ENCODE measurements around the gene MAG.

Gene MAG

DNA sequence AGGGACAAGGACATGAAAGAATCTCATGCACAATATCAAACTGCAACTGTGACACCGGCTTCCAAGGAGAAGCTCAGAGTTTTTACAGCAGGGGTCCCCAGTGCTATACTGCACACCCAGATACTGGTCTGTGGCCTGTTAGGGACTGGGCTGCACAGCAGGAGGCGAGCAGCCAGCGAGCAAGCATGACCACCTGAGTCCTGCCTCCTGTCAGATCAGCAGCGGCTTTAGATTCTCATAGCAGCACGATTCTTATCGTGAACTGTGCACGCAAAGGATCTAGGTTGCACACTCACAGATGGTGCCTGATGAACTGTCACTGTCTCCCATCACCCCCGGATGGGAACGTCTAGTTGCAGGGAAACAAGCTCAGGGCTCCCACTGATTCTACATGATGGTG is 23.9 kb downstream of the MAG start:
- H3K27me3 ChIP-seq (ENCODE audit: control insufficient read depth, insufficient read depth, low read length): peaks cover 3% of the 10 kb centered on the region
- no peak overlapping the region for H3K4me3 ChIP-seq (ENCODE audit: low read length)

DNA sequence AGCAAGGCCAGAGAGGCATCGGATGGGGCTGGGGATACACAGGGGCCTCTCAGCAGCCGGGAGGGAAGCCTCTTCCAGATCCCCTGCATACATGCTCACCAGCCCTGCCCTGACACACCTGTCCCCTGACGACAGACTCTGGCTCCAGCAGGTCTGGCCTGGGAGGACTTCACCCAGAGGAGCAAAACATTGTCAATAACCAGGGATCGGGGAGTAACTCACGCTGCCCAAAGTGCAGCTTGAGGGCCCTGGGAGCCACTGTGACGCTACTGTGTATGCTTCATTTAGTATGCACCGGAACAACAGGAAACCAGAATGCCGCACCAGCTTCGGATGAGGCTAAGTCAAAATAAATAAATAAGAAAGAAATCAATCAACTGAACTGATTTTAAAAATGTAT is 24.6 kb downstream of the MAG start:
- peaks cover 13% of the 10 kb centered on the region for H3K4me1 ChIP-seq (ENCODE audit: control insufficient read depth, insufficient read depth, low read length)
- no peaks in the 10 kb centered on the region for H3K9me3 ChIP-seq (replicated peaks; ENCODE audit: low read length)
- H3K4me2 ChIP-seq (ENCODE audit: low read length): no peak overlapping the region
- H3K4me3 ChIP-seq (ENCODE audit: low read length): no peak overlapping the region
- H3K27me3 ChIP-seq (ENCODE audit: control insufficient read depth, insufficient read depth, low read length): peaks cover 2% of the 10 kb centered on the region
- no peaks in the 10 kb centered on the region for H3K36me3 ChIP-seq (ENCODE audit: insufficient read depth, low read length)
- H3K9ac ChIP-seq (ENCODE audit: low read depth, low read length): no peak overlapping the region

More for the DNA sequence above, 23.9 kb downstream of the MAG start:
- Histone ChIP-seq H3K36me3 (ENCODE audit: insufficient read depth, low read length) (no peaks in the 10 kb centered on the region), H3K4me1 (ENCODE audit: control insufficient read depth, insufficient read depth, low read length) (peaks cover 13% of the 10 kb centered on the region), H3K4me2 (ENCODE audit: low read length) (no peak overlapping the region), H3K9ac (ENCODE audit: low read depth, low read length) (no peak overlapping the region), H3K9me3 (replicated peaks; ENCODE audit: low read length) (no peaks in the 10 kb centered on the region)

DNA sequence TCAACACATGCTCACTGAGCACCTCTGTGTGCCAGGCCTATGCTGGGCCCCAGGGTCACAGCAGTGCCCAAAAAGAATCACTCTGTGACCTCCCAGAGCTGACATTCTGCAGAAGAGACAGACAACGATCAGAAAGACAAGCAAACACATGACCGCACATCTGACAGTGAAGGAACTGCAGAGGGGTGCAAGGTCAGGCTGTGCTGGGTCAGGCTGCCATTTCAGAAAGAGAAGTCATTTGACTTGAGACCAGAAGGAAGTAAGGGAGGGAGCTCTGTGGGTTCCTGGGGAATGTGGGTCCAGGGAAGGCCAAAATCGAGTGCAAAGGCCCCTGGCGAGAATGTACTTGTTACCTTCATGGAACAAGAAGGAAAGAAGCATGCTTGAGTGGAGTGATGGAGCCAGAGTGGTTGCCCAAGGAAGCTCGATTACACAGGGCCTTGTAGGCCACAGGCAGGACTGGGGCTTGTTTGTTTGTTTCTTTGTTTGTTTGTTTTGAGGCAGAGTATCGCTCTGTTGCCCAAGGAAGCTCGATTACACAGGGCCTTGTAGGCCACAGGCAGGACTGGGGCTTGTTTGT is 25.6 kb downstream of the MAG start:
- H3K27me3 ChIP-seq (ENCODE audit: control insufficient read depth, insufficient read depth, low read length): peaks cover 4% of the 10 kb centered on the region
- no peak overlapping the region for H3K9ac ChIP-seq (ENCODE audit: low read depth, low read length)
- peaks cover 5% of the 10 kb centered on the region for H3K9me3 ChIP-seq (replicated peaks; ENCODE audit: low read length)
- H3K4me3 ChIP-seq (ENCODE audit: low read length): no peak overlapping the region
- no peaks in the 10 kb centered on the region for H3K36me3 ChIP-seq (ENCODE audit: insufficient read depth, low read length)
- peaks cover 13% of the 10 kb centered on the region for H3K4me1 ChIP-seq (ENCODE audit: control insufficient read depth, insufficient read depth, low read length)
- no peak overlapping the region for H3K4me2 ChIP-seq (ENCODE audit: low read length)

DNA sequence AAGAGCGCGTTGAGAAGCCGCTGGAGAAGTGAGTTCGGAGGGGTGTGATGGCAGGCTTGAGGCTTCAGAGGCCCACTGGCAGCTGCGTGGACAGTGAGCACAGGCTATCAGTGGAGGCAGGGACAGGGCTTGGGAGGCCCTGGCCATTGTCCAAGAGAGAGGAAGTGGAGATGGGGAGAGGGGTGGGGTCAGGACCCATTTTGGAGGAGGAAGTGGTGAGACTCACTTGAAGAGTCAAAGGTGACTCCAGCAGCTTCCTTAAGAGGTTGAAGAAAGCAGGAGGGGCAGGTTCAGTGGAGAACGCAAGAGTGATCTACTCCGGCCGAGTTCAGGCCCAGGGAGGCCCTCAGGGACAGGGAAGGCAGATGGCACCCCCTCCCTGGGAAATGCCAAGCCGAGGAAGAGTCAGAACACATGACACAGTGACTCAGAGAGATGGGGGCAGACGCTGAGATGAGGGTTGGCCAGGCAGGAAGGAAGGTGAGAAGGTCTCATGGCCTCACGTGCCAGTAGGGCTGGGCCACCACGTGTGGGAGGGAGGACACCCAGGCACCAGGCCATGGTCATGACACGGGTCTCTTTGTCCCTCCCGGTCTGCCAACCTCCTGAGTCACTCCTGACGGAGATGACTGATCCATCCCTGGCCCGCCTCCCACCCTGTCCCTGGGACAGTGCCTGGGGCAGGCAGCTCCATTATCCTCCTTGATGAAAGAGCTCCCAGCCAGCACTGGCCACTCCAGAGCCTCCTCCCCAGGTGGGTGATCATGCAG is 26.9 kb downstream of the MAG start:
- Histone ChIP-seq H3K9me3 (replicated peaks; ENCODE audit: low read length) (peaks cover 5% of the 10 kb centered on the region), H3K9ac (ENCODE audit: low read depth, low read length) (peak overlapping the region; percentile 32), H3K4me3 (ENCODE audit: low read length) (peak overlapping the region; percentile 11), H3K4me1 (ENCODE audit: control insufficient read depth, insufficient read depth, low read length) (peaks cover 13% of the 10 kb centered on the region), H3K36me3 (ENCODE audit: insufficient read depth, low read length) (no peaks in the 10 kb centered on the region), H3K4me2 (ENCODE audit: low read length) (peak overlapping the region; percentile 48), H3K27me3 (ENCODE audit: control insufficient read depth, insufficient read depth, low read length) (peaks cover 7% of the 10 kb centered on the region)

DNA sequence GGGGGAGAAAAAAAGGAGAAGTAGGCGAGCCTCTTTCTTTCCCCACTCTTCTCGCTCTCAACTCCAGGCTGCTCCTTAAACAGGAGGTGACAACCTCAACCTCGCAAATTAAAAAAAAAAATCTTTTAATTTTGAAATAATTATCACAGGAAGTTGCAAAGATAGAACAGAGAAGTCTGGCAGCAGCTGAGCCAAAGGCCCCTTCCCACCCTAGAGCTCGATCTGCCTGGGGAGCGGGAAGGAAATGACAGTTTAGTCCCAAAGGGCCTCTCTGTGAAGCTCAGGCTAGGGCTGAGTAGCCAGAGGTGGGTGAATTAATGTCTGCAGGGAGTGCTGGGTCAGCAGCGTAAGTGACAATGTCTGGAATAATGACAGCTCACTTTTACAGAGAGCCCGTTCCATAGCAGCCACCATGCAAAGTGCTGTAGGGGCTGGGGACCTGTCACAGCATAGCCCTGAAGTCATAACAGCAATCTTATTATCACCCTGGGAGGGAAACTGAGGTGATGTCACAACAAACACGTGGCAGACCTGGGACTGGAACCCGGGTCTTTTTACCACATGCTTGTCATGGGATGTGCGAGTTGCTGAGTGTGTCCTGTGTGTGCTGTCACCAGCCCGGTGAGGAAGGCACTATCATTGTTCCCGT is 28.2 kb downstream of the MAG start:
- Histone ChIP-seq H3K4me3 (ENCODE audit: low read length) (no peak overlapping the region), H3K4me2 (ENCODE audit: low read length) (no peak overlapping the region), H3K4me1 (ENCODE audit: control insufficient read depth, insufficient read depth, low read length) (peaks cover 13% of the 10 kb centered on the region), H3K9ac (ENCODE audit: low read depth, low read length) (no peak overlapping the region), H3K36me3 (ENCODE audit: insufficient read depth, low read length) (no peaks in the 10 kb centered on the region), H3K27me3 (ENCODE audit: control insufficient read depth, insufficient read depth, low read length) (peaks cover 7% of the 10 kb centered on the region), H3K9me3 (replicated peaks; ENCODE audit: low read length) (peaks cover 5% of the 10 kb centered on the region)

DNA sequence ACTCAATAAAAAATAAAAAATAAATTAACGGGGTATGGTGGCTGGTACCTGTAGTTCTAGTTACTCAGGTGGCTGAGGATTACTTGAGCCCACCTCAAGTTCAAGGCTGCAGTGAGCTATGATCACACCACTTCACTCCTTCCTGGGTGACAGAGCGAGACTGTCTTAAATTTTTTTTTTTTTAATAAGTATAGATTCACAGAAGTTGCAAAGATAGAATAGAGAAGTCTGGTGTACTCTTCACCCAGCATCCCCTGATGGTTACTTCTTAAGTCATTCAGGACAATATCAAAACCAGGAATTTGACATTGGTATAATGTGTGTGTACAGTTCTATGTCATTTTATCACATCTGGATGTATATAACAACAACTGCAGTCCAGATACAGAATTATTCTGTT is 29.3 kb downstream of the MAG start:
- Histone ChIP-seq H3K27me3 (ENCODE audit: control insufficient read depth, insufficient read depth, low read length) (peaks cover 7% of the 10 kb centered on the region), H3K36me3 (ENCODE audit: insufficient read depth, low read length) (no peaks in the 10 kb centered on the region), H3K9ac (ENCODE audit: low read depth, low read length) (no peak overlapping the region), H3K9me3 (replicated peaks; ENCODE audit: low read length) (peaks cover 5% of the 10 kb centered on the region), H3K4me1 (ENCODE audit: control insufficient read depth, insufficient read depth, low read length) (peaks cover 13% of the 10 kb centered on the region), H3K4me2 (ENCODE audit: low read length) (no peak overlapping the region), H3K4me3 (ENCODE audit: low read length) (no peak overlapping the region)

DNA sequence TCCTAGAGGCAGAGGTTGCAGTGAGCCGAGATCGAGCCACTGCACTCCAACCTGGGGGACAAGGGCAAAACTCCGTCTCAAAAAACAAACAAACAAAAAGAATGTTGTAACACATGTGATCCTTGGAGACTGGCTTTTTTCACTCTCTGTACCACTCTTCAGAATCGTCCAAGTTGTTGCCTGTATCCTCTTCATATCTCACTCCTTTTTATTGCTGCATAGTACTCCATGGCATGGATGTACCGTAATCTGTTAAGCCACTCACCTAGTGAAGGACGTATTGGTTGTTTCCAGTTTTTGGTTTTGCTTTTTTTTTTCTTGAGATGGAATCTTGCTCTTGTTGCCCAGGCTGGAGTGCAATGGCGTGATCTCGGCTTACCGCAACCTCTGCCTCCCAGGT is 30.1 kb downstream of the MAG start:
- H3K27me3 ChIP-seq (ENCODE audit: control insufficient read depth, insufficient read depth, low read length): peaks cover 13% of the 10 kb centered on the region
- peaks cover 13% of the 10 kb centered on the region for H3K4me1 ChIP-seq (ENCODE audit: control insufficient read depth, insufficient read depth, low read length)
- no peak overlapping the region for H3K4me2 ChIP-seq (ENCODE audit: low read length)
- peaks cover 5% of the 10 kb centered on the region for H3K9me3 ChIP-seq (replicated peaks; ENCODE audit: low read length)
- H3K36me3 ChIP-seq (ENCODE audit: insufficient read depth, low read length): no peaks in the 10 kb centered on the region
- H3K9ac ChIP-seq (ENCODE audit: low read depth, low read length): no peak overlapping the region
- no peak overlapping the region for H3K4me3 ChIP-seq (ENCODE audit: low read length)

DNA sequence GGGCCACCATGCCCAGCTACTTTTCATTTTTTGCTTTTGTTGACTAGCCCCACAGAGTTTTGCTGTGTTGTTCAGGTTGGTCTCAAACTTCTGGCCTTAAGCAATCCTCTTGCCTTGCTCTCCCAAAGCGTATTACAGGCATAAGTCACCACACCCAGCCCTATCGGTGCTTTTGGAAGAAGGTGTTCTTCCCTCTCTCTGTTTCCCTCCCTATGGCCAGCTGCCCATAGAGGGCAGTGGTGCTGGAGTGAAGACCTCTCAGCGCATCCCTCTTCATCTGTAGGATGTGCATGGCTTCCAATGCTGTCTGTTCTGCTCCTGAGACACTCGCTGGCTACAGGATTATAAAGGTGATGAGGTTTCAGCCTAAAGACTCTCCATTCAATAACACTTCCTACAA is 35.7 kb downstream of the MAG start:
- H3K4me3 ChIP-seq (ENCODE audit: low read length): no peak overlapping the region
- H3K9ac ChIP-seq (ENCODE audit: low read depth, low read length): no peak overlapping the region
- no peaks in the 10 kb centered on the region for H3K4me1 ChIP-seq (ENCODE audit: control insufficient read depth, insufficient read depth, low read length)
- H3K36me3 ChIP-seq (ENCODE audit: insufficient read depth, low read length): no peaks in the 10 kb centered on the region
- no peaks in the 10 kb centered on the region for H3K9me3 ChIP-seq (replicated peaks; ENCODE audit: low read length)
- H3K27me3 ChIP-seq (ENCODE audit: control insufficient read depth, insufficient read depth, low read length): peaks cover 52% of the 10 kb centered on the region
- H3K4me2 ChIP-seq (ENCODE audit: low read length): no peak overlapping the region

DNA sequence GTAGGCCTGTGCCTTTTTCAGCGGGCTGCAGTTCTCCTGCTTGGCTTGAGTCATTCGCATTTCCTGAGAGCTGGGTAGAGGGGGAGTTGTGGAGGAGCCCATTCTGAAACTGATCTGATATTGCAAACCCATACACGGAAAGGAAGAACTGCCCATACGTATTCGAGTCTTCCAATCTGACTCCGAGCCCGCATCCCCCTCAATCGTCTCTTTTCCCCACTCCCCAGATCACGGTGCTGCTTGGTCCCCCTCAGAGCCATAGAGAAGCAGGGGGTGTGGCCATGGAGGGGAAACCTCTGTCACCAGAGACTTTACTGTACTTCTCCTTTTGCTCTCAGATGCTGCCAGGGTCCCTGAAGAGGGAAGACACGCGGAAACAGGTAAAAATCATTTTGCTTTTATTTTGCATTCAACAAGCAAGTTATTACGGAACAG is 36.9 kb downstream of the MAG start, which contains the start of gene CD22:
Gene CD22, plus strand, starts transcription at position 337 of the 435 bp plus-strand sequence. CDS start 2,854 bp downstream, outside the sequence.
- Histone ChIP-seq H3K4me3 (ENCODE audit: low read length) (no peak within 1 kb of the TSS), H3K4me1 (ENCODE audit: control insufficient read depth, insufficient read depth, low read length) (no peaks in the 10 kb centered on the region), H3K4me2 (ENCODE audit: low read length) (no peak within 1 kb of the TSS), H3K9ac (ENCODE audit: low read depth, low read length) (no peak within 1 kb of the TSS), H3K9me3 (replicated peaks; ENCODE audit: low read length) (no peaks in the 10 kb centered on the region), H3K27me3 (ENCODE audit: control insufficient read depth, insufficient read depth, low read length) (peaks cover 62% of the 10 kb centered on the region), H3K36me3 (ENCODE audit: insufficient read depth, low read length) (no peaks in the 10 kb centered on the region)

DNA sequence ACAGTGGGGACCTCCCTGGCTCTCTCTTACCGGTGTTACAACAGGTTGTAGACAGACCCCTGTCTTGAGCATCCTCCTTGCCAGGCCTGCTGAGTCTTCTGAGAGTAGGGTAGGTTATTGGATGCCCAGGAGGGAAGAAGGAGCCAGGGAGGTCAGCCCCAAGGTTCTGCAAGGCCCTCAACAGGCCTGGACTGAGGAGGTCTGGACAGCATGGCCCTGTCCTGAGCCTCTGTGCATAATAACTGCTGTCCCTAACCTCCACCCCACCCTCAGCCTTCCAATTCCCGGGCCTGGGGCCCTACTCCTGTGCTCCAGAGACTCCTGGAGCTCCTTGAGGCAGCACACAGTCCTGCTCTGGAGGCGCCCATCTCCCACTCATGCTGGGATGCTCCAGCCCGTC is 37.4 kb downstream of the MAG start:
- Histone ChIP-seq H3K9me3 (replicated peaks; ENCODE audit: low read length) (no peaks in the 10 kb centered on the region), H3K4me2 (ENCODE audit: low read length) (no peak overlapping the region), H3K27me3 (ENCODE audit: control insufficient read depth, insufficient read depth, low read length) (peaks cover 66% of the 10 kb centered on the region), H3K9ac (ENCODE audit: low read depth, low read length) (no peak overlapping the region), H3K4me1 (ENCODE audit: control insufficient read depth, insufficient read depth, low read length) (no peaks in the 10 kb centered on the region), H3K36me3 (ENCODE audit: insufficient read depth, low read length) (no peaks in the 10 kb centered on the region), H3K4me3 (ENCODE audit: low read length) (no peak overlapping the region)

DNA sequence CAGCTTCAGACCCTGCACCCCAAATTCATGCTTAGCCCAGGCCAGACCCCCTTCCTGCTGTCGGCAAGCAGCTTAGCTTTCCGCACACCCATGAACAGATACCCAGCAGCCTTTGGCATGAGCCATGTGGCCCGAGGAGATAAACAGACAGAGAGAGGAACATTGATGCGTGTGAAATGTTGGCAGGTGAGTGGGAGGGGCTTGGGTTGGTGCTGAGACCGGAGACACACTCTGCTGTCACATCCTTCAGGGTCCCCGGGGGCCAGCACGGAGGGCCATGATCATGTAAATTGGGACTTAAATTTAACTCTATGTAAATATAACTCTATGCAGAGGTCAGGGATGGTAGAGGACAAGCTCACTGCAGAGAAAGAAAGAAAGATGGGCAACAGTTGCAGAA is 38.5 kb downstream of the MAG start:
- Histone ChIP-seq H3K4me3 (ENCODE audit: low read length) (no peak overlapping the region), H3K36me3 (ENCODE audit: insufficient read depth, low read length) (no peaks in the 10 kb centered on the region), H3K4me2 (ENCODE audit: low read length) (no peak overlapping the region), H3K4me1 (ENCODE audit: control insufficient read depth, insufficient read depth, low read length) (no peaks in the 10 kb centered on the region), H3K9me3 (replicated peaks; ENCODE audit: low read length) (no peaks in the 10 kb centered on the region), H3K9ac (ENCODE audit: low read depth, low read length) (no peak overlapping the region), H3K27me3 (ENCODE audit: control insufficient read depth, insufficient read depth, low read length) (peaks cover 66% of the 10 kb centered on the region)

All from skeletal muscle satellite cell (primary cell).